HG03095 (cell line): ENCODE results near the gene LHPP.
"Not testable (repeated sequence)": the region's sequence is repeated elsewhere in the genome, so short reads cannot be mapped to it uniquely, and the experiment has no call there.

Source experiments
- ATAC-seq: cut with Tn5 transposase; IDR thresholded peaks from one replicate; pipeline ENCODE4 v1.9.1; 2021; ENCODE audit warnings: moderate library complexity; ENCODE audit not compliant: unreplicated experiment

LHPP gene, protein sequence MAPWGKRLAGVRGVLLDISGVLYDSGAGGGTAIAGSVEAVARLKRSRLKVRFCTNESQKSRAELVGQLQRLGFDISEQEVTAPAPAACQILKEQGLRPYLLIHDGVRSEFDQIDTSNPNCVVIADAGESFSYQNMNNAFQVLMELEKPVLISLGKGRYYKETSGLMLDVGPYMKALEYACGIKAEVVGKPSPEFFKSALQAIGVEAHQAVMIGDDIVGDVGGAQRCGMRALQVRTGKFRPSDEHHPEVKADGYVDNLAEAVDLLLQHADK

DNA sequence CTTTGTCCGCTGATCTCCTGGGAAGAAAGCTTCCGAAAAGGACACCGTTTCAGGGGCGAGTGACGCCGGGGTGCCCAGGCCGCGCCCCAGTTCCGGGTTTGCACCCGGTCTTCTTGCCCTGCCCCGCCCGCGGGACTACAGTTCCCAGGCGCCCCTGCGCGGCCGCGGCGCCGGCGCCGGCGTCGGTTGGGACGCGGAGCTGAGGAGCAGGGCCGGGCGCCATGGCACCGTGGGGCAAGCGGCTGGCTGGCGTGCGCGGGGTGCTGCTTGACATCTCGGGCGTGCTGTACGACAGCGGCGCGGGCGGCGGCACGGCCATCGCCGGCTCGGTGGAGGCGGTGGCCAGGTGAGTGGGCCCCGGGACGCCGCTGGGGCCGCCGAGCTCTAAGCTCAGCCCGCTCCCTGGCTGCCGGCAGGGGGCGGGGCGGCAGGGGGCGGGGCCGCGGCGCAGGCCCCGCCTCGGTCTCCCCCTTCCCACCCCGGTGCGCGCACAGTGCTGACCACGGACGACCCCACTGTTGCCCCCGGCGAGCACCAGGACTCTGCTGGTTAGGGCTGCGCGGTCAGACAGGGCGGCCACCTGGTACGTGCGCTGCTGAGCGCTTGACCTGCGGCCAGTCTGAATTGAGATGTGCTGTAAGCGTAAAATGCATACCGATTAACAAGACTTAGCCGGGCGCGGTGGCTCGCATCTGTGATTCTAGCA is at the start of gene LHPP:
Gene LHPP, plus strand, starts transcription at position 182 of the 706 bp plus-strand sequence. Its CDS starts 40 bp downstream, at position 222.
- peak; percentile 95 for ATAC-seq

DNA sequence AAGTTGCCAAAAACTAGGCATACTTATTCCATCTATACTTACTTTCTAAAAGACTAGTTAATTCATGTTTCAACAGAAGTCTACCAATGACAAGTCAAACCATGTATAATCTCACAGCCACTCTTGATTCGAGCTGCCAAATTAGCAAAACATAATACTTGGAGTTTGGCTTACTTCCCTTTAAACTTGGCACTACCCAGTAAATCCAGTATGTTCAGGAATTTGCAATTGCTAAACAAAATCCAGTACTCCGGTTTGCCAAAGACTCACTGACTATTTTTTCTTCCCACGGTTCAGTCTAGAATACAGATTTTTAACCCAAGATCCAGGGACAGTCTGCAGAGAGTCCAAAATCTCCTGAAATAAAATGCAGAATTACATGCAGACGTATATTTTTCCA is 47.5 kb upstream of the LHPP start:
- no peak for ATAC-seq

DNA sequence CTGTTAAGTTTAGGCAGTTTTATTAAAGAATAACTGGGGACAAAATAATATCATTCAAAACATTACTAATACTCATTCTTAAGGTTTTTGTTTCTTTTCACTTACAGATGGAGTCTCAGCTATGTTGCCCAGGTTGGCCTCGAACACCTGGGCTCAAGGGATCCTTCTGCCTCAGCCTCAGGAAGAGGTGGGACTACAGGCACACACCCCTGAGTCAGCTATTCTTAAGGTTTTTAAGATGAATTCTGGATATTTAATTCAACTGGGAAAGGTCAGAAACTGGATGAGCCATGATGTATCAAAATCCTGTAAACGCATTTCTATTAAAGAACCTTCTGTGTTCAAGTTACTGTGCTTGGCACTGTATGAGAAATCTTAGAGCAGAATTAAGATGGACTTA is 46.4 kb upstream of the LHPP start:
- no peak for ATAC-seq

DNA sequence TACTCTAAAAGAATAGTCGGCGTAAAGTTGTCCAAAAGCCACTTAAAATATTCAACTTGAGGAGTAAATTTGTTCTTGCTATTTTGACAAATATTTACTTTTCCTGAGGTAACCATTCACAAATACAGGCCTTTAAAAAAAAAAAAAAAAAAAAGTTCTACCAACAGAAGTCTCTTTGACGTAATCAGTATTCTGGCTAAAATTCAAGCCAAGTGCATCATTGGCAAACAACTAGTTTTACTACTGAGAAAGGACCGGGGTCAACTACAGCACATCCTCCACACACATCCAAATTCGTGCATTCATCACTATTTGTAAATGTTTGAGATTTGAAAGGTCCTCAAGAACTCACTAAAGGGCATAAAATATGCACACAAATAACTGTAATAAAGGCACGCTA is 44.9 kb upstream of the LHPP start:
- no peak for ATAC-seq

DNA sequence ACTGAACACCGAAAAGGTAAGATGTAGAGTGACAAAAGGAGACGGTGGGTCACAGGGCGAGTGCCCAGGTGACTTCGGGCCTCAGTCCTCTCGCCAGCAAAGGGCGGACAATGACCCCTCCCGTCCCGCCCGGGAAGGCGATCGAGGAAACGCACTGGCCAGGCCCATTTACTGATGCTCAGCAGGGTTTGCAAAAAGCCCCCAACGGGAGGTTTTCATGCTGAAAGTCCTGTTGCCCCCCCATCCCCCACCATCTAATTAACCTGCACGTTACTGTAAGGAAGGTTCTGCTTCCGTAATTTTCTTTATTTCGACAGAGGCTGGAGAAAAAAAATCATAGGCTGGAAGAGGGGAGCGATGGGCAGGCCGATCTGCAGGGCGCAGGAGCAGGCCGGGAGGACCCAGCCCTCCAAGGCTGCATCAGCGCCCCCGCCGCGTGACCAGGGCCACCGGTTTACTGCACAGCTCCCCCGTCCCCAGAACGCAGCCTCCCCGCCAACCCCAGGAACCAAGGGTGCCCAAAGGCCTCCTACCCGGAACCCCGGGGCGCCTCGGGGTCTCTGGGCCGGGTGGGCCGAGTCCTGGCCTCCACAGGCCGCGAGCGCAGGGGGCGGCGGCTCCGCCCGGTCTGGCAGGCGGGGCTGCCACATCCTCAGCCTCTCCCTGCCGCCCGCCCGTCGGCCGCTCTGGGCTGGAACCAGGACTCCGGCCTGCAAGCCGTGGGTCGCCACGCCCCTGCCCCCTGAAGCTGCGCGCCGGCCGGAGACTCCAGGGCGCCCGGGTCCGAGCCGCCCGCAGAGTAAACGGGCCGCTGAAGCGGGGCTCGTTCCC is 43.5 kb upstream of the LHPP start:
- peak; percentile 24 for ATAC-seq

DNA sequence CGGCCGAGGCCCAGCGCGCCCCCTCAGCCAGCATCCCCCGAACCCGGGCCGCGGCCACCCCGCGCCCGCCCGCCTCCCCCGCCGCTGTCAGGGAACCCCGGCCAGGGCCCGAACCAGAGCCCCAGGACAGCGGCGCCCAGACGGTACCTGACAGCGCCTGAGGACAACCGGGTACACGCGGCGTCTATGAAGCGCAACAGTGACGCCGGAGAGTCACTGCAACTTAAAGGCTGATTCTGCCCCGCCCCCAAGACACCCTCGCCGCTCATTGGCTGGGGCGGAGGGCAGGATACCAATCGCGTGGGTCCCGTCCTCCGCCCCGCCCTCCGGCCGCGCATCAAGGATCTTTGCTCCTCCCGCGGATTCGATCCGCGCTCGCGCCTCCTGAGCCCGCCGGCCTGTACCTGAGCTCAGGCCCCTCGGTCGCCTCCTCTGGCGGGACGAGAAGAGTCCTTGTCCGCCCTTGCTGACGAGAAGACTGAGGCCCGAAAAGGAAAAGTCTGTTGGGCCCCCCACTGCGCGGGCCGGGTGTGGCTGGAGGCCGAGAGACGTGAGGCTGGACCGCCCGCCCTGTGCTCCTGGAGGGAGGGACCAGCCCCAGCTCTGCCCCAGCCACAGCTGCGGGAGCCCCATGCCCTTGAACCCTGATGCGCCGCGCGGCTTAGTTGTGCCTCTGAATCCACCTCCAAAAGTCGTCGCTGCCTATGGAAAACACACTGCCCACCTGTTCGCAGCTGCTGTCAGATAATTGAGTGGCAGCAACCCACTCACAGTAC is 42.7 kb upstream of the LHPP start, which contains the start of gene OAT:
Gene OAT, minus strand, starts transcription at position 198 of the 776 bp plus-strand sequence. CDS start 6,752 bp downstream, outside the sequence.
- peak; percentile 98 for ATAC-seq

DNA sequence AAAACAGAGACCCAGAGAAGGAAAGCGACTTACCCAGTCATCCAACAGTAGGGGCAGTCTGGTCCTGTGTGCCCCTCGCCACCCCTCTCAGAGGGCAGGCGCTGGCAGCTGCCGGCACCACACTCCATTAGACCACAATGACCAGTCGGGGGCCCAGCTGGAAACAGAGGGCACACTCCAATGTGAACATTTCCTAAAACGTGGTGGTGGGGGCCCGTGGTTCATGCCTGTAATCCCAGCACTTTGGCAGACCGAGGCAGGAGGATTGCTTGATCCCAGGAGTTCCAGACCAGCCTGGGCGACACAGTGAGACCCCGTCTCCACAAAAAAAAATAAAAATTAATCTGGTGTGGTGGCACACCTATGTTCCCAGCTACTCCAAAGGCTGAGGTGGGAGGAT is 42.0 kb upstream of the LHPP start:
- no peak for ATAC-seq

DNA sequence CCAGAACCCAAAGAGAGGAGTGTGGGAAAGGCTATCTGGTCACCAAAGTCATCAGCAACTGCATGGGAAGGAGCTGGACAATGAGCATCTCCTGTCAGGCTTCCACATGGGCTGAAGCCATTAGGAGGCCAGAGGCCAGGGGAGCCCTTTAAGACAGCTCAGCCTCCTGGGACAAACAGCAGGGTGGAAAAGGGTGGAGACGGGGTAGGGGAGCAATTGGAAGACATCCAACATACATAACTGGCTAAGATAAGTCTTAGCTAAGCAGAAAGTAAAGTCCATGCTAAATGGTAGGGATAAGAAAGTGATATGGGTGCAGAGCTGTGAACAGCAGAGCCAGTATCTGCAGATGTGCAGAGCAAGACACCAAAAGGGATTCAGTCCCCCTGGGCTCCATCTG is 41.4 kb upstream of the LHPP start:
- no peak for ATAC-seq

DNA sequence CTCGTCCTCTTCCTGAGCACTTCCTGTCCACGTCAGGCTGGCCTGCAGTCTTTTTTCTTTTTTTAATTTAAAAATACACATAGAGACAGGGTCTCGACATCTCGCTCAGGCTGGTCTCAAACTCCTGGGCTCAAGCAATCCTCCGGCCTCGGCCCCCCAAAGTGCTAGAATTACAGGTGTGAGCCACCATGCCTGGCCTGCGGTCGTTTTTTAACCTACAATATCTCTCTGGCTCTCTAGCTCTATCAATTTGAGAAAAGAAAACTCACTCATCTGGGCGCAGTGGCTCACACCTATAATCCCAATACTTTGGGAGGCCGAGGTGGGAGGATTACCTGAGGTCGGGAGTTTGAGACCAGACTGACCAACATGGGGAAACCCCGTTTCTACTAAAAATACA is 38.9 kb upstream of the LHPP start:
- ATAC-seq: no peak

DNA sequence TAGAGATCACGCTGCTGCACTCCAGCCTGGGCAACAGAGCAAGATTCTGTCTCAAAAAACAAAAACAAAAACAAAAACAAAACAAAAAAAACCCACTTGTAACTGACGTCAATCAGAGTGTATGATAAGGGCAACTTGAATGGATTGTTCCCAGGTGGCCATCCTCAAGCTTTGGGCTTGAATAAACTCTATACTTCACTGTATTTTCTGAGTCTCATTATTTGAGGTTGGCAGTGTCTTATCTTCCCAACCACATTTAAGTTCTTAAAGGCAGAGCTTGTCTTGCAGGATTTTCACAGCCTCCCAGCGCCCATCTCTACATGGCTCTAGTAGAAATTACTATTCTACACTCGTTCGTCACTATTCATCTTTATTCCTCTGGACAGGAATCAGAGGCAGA is 37.8 kb upstream of the LHPP start:
- ATAC-seq: no peak

DNA sequence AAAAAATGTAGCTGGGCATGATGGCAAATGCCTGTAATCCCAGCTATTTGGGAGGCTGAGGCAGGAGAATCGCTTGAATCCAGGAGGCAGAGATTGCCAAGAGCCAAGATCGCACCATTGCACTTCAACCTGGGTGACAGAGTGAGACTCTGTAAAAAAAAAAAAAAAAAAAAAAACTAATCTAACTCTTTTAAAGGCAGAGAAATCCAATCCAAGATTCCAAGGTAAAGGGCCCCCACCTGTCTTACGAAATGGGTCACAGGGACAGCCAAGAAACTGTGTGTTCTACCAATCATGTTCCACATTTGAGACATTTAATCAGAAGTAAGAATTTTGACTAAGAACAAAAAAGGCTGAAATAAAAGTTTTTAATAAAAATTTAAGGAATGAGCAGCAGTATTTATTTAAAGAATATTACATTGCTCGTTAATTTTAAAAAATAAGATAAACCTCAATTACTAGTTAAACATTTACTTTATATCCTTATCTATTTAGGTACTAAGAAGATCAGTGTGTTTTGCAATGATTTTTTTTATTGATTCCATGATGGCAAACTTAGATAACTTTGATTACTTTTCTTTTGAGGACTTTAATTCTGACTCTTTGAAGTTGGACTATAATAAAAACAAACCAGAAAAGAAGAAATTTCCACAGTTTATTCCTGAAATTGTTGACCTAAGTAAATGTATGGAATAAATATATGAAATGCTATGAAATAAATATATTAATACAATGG is 36.2 kb upstream of the LHPP start:
- ATAC-seq: no peak

DNA sequence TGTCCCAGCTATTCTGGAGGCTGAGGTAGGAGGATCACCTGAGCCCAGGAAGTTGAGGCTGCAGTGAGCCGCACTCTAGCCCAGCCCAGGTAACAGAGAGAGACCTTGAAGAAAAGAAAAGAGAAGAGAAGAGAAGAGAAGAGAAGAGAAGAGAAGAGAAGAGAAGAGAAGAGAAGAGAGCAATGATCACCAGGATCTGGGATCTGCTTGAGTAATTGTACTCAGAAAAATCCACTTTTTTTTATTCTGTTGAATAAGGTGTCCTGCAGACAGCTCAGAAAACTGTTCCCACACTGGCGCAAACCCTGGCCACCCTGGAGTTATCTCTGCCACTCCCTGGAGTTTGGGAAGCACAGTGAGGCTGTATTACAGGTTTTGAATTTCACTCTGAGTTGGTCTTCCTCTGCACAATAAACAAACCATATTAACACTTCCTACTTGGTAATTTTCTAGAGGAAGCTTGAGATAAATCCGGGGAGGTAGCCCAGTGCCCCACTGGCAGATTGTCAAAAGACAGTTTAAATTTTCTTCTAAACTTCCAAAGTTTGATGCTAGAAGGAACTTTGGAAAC is 33.3 kb upstream of the LHPP start:
- no peak for ATAC-seq

DNA sequence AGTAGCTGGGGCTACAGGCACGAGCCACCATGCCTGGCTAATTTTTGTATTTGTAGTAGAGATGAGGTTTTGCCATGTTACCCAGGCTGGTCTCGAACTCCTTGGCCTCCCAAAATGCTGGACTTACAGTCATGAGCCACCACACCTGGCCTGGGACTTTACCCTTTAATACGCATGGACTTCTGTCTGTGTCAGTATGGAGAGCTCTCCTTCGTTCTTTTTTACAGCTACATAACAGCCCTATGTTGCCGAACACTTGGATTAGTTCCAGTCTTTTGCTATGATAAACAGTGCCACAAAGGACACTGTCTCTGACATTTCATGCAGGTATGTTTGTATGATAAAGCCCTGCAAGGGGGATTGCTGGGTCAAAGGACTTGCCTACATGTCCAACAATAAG is 32.0 kb upstream of the LHPP start:
- no peak for ATAC-seq

DNA sequence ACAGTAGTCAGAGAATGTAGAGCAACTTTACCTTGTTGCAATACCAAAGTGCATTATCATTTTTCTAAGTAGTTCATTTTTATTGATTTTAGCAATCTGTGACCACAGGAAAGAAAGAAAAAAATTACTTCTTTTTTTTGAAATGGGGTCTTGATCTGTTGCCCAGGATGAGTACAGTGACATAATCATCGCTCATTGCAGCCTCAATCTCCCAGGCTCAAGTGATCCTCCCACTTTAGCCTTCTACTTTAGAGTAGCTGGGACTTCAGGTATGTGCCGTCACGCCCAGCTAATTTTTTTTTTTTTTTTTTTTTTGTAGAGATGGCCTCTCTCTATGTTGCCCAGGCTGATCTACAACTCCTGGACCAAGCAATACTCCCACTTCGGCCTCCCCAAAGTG is 31.5 kb upstream of the LHPP start:
- ATAC-seq: no peak

DNA sequence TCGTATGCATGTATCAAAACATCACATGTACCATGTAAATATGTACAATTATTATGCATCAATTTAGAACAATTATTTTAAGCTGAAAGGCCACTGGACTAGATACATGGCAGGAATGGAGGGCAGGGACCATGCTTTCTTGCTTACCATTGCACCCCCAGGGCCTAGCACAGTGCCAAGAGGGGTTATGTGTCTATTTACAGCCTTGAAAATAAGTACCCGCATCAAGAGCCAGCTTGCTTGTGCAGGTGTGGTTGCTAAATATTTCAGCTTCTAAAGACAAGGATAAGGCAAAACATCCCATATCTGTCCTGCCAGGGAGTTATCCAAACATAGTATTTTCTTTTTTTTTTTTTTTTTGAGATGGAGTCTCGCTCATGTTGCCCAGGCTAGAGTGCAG is 28.2 kb upstream of the LHPP start:
- no peak for ATAC-seq

DNA sequence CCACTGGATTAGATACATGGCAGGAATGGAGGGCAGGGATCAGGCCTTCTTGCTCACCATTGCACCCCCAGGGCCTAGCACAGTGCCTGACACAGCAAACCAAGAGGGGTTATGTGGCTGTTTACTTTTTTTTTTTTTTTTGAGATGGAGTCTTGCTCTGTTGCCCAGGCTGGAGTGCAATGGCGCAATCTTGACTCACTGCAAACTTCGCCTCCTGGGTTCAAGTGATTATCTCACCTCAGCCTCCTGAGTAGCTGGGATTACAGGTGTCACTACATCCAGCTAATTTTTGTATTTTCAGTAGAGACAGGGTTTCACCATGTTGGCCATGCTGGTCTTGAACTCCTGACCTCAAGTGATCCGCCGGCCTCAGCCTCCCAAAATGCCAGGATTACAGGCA is 25.9 kb upstream of the LHPP start:
- ATAC-seq: not testable (repeated sequence)

DNA sequence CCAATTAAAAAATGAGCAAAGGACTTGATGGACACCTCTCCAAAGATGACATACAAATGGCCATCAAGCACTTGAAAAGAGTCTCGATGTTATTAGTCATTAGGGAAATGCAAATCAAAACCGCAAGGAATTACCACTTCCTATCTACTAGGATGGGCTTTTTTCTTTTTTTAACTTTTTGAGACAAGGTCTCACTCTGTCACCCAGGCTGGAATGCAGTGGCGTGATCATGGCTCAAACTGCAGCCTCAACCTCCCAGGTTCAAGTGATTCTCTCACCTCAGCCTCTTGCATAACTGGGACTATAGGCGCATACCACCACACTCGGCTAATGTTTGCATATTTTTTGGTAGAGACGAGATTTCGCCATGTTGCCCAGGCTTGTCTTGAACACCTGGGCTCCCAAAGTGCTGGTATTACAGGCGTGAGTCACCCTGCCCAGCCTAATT is 25.4 kb upstream of the LHPP start:
- peak; percentile 76 for ATAC-seq

DNA sequence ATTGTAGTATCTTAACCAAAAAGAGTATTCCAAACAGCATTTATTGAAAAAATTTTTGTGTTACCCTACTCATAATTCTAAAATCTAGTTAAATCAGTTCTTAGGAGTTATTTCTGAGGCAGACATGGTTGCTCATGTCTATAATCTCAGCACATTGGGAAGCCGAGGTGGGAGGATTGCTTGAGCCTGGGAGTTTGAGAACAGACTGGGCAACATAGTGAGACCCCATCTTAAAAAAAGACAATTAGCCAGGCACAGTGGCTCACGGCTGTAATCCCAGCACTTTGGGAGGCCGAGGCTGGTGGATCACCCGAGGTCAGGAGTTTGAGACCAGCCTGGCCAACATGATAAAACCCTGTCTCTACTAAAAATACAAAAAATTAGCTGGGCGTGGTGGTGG is 19.9 kb upstream of the LHPP start:
- not testable (repeated sequence) for ATAC-seq

DNA sequence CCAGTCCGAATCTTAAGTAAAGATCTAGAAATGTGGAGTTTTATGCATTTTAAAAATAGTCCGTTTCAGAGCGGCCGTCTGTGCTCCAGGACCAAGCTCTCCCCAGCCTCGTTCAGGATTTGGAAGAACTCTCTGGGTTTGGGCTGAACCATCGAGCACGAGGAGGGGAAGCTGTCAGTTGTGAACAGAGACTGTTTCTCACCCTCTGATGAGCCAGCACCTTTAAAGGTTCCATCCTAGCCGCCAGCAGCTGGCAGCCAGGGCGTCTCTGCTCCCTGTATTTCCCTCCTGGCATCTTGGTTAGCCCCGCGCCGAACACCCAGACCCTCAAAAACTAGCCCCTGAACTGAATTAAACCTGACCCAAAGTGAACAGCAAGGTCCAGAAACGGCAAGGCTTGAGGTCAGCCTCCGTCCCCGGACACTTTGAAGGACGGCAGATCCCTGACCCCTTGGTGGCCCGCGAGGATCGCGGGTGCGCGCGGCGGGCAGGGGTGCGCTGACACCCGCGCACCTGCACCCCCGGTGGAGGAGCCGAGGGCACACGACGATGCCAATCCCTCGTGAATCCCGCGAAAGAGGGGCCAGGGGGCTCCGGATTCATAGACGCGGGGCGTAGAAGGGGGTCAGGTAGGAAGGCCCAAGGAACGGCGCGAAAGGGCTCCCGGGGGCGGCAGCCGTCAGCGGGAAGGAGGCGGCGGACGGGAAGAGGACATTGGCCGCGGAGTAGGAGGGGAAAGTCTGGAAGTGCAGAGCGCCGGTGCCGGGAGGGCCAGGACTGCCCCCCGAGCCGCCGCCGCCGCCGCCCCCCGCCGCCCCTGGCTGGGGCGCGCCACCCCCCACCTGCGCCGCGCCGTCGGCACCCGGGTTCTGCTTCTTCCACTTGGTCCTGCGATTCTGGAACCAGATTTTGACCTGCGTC is 14.5 kb upstream of the LHPP start:
- no peak for ATAC-seq
